SK-N-SH (cell line): Measurements from ENCODE around the gene ATF6B. TPM values are rescaled to one million over a fixed set of nuclear protein-coding genes. Genes with fewer than 3 reads are reported as not detected.

Experiments used
- CTCF ChIA-PET: fragments of 300-600, 350-600 bp; formaldehyde crosslinking; extraction: SDS; loops from one replicate; lab custom pipeline; 2021; lab: Yijun Ruan, JAX
- POLR2A ChIA-PET: fragments of 350-600 bp; sonication (Branson Sonifier 250); formaldehyde crosslinking; extraction: SDS; loops from one replicate; lab custom pipeline; 2020; ENCODE audit warnings: antibody characterized with exemption, inconsistent platforms; lab: Yijun Ruan, JAX
- DNase-seq: peaks from one replicate; pipeline ENCODE4 v3.0.0; 2012
- H2AFZ ChIP-seq: fragments of 200-600 bp; sonication (generic); 2 replicates; pipeline ENCODE4 v1.8.1; 2016; ENCODE audit warnings: antibody characterized with exemption, mild to moderate bottlenecking, low read depth
- H3F3A ChIP-seq: fragments of 200-600 bp; sonication (generic); replicated peaks from 2 replicates; pipeline ENCODE3; 2016; ENCODE audit warnings: antibody characterized with exemption, mild to moderate bottlenecking; ENCODE audit not compliant: insufficient read depth
- H3K27ac ChIP-seq, 2 experiments: fragments of 200-500 bp in 1 of 2; fragments of 200-600 bp in 1 of 2; sonication (Bioruptor generic) in 1 of 2; sonication (generic), shearing (Covaris generic) in 1 of 2; 2 replicates each; pipeline versions ENCODE4 v1.5.1 to v1.6.1; 2014 to 2016; ENCODE audit warnings: low read depth in 2 of 2, inconsistent platforms in 1 of 2, low read length in 1 of 2, mild to moderate bottlenecking in 1 of 2, mixed read lengths in 1 of 2
- H3K27me3 ChIP-seq: fragments of 200-600 bp; sonication (generic), shearing (Covaris generic); 2 replicates; pipeline ENCODE4 v1.6.1; 2016; ENCODE audit warnings: mixed run types; ENCODE audit not compliant: insufficient read depth
- H3K36me3 ChIP-seq, 2 experiments: fragments of 200-500 bp in 1 of 2; fragments of 200-600 bp in 1 of 2; sonication (Bioruptor generic) in 1 of 2; sonication (generic) in 1 of 2; replicated peaks in 1 of 2; 2 replicates each; pipeline versions ENCODE3 to v1.5.1; 2014 to 2016; ENCODE audit warnings: low read length in 1 of 2, mild to moderate bottlenecking in 1 of 2; ENCODE audit not compliant: insufficient read depth in 2 of 2, control insufficient read depth in 1 of 2
- H3K4me1 ChIP-seq, 2 experiments: fragments of 200-500 bp in 1 of 2; fragments of 200-600 bp in 1 of 2; sonication (Bioruptor generic) in 1 of 2; sonication (generic), shearing (Covaris generic) in 1 of 2; 2 replicates each; pipeline versions ENCODE4 v1.5.1 to v1.6.1; 2014 to 2016; ENCODE audit warnings: low read depth in 1 of 2, low read length in 1 of 2, mixed run types in 1 of 2; ENCODE audit not compliant: insufficient read depth in 2 of 2, control insufficient read depth in 1 of 2
- H3K4me2 ChIP-seq: fragments of 200-600 bp; sonication (generic), shearing (Covaris generic); 2 replicates; pipeline ENCODE4 v1.6.1; 2017; ENCODE audit warnings: mixed run types
- H3K4me3 ChIP-seq, 2 experiments: fragments of 200-500 bp in 1 of 2; fragments of 200-600 bp in 1 of 2; sonication (Bioruptor generic) in 1 of 2; sonication (generic), shearing (Covaris generic) in 1 of 2; 2 replicates each; pipeline versions ENCODE4 v1.5.1 to v1.8.1; 2014 to 2016; ENCODE audit warnings: low read depth in 2 of 2, inconsistent platforms in 1 of 2, low read length in 1 of 2, mild to moderate bottlenecking in 1 of 2, mixed read lengths in 1 of 2, moderate library complexity in 1 of 2
- H3K79me2 ChIP-seq: fragments of 200-600 bp; sonication (generic); 2 replicates; pipeline ENCODE4 v1.8.1; 2017; ENCODE audit warnings: mild to moderate bottlenecking; ENCODE audit not compliant: insufficient read depth
- H3K9ac ChIP-seq: fragments of 200-600 bp; sonication (generic); 2 replicates; pipeline ENCODE4 v1.6.1; 2017; ENCODE audit warnings: mixed run types
- H3K9me2 ChIP-seq: fragments of 200-600 bp; sonication (generic); 2 replicates; pipeline ENCODE4 v1.6.1; 2017; ENCODE audit warnings: mixed run types
- H3K9me3 ChIP-seq: fragments of 200-600 bp; sonication (generic); 2 replicates; pipeline ENCODE4 v1.6.1; 2017; ENCODE audit warnings: mixed run types, mild to moderate bottlenecking, moderate library complexity
- H4K20me1 ChIP-seq: fragments of 200-600 bp; sonication (generic); 2 replicates; pipeline ENCODE4 v1.6.1; 2017; ENCODE audit warnings: mild to moderate bottlenecking, mixed run types; ENCODE audit not compliant: insufficient read depth
- CHD2 ChIP-seq: fragments of 150-350 bp; IDR thresholded peaks from 2 replicates; pipeline ENCODE4 v1.6.1; 2018; ENCODE audit warnings: low read length; ENCODE audit not compliant: partially characterized antibody
- ELF1 ChIP-seq: IDR thresholded peaks from 2 replicates; pipeline ENCODE4 v1.4.0; 2012
- EZH2phosphoT487 ChIP-seq: fragments of 200-600 bp; sonication (generic); IDR thresholded peaks from 2 replicates; pipeline ENCODE4 v1.6.1; 2017; ENCODE audit warnings: low read depth, mixed run types, mild to moderate bottlenecking, antibody characterized with exemption, moderate library complexity, borderline replicate concordance
- FOSL2 ChIP-seq: IDR thresholded peaks from 2 replicates; pipeline ENCODE4 v1.4.0; 2012; ENCODE audit warnings: low read depth, mild to moderate bottlenecking, moderate library complexity, borderline replicate concordance
- FOXJ3 ChIP-seq: sonication (generic); formaldehyde crosslinking; IDR thresholded peaks from 2 replicates; pipeline ENCODE4 v1.5.1; 2020; ENCODE audit warnings: mild to moderate bottlenecking, missing genetic modification reagents
- POLR2AphosphoS5 ChIP-seq: IDR thresholded peaks from 2 replicates; pipeline ENCODE4 v1.6.1; 2012; ENCODE audit warnings: low read depth, low read length
- RAD21 ChIP-seq: IDR thresholded peaks from 2 replicates; pipeline ENCODE4 v1.6.1; 2012; ENCODE audit warnings: mild to moderate bottlenecking, low read length
- SIN3A ChIP-seq: IDR thresholded peaks from 2 replicates; pipeline ENCODE4 v1.6.1; 2012; ENCODE audit warnings: low read depth, mild to moderate bottlenecking, low read length, moderate library complexity, borderline replicate concordance
- WGBS: methylation state at CpG from one replicate; pipeline ENCODE4 v1.1.6; 2017; ENCODE audit warnings: low lambda C conversion rate; 5-methylcytosine and 5-hydroxymethylcytosine counted together
- polyA plus RNA-seq, 3 experiments: library from polyadenylated mRNA; depleted of rRNA; stranded (reverse); fragments of >200 nt; gene quantifications; 2 replicates each; pipeline ENCODE4 v1.2.3, GENCODE V29; 2012
- TF ChIP-seq, protein P1 (sequence below): fragments of 150-350 bp; IDR thresholded peaks from 2 replicates; pipeline ENCODE4 v1.6.1; 2017; ENCODE audit warnings: antibody characterized with exemption, low read length, low read depth, borderline replicate concordance
- TF ChIP-seq, protein P2 (sequence below): IDR thresholded peaks from 2 replicates; pipeline ENCODE4 v1.4.0; 2012; ENCODE audit warnings: low read depth

The ATF6B gene
- polyA plus RNA-seq, 1 of the 3 experiments (the other 2 are of a cell fraction), result 61.3 TPM

DNA sequence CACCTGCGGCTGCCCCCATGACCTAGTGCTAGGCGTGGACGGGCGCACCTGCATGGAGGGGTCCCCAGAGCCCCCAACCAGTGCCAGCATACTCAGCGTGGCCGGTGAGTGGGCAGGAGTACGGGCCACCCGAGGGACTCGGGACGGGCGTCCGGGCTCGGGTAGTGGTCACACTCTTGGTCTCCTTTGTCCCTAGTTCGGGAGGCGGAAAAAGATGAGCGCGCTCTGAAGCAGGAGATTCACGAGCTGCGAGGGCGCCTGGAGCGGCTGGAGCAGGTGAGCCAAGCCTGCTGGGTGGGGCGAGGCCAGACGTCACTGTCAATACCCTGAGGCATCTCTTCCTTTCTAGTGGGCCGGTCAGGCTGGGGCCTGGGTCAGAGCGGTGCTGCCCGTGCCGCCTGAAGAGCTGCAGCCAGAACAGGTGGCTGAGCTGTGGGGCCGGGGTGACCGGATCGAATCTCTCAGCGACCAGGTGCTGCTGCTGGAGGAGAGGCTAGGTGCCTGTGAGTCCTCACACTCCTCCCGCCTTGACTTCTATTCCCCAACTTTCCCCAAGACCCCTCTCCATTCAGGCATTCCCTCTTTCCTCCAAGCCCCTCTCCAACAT lies 39.2 kb upstream of the ATF6B start:
- H3K9ac ChIP-seq, result no peak overlapping the region
- no peaks in the 10 kb centered on the region for H3K27me3 ChIP-seq
- no peak overlapping the region for H3K27ac ChIP-seq
- peaks cover 7% of the 10 kb centered on the region for H3K79me2 ChIP-seq
- no peak overlapping the region for H3K4me3 ChIP-seq
- no peaks in the 10 kb centered on the region for H3K4me1 ChIP-seq
- WGBS, result 91% methylated on average over 21 of the region's 32 CpGs
- peaks cover 2% of the 10 kb centered on the region for H3F3A ChIP-seq
- H3K9me3 ChIP-seq, result no peaks in the 10 kb centered on the region
- H3K36me3 ChIP-seq, result peaks cover 10 to 36% of the 10 kb centered on the region in 2 experiments
- POLR2A ChIA-PET, result no interaction called here
- no peaks in the 10 kb centered on the region for H4K20me1 ChIP-seq
- H2AFZ ChIP-seq, result no peak overlapping the region
- TF ChIP-seq SIN3A, result no peak
- TF ChIP-seq EZH2phosphoT487, result no peak
- TF ChIP-seq RAD21, result no peak
- TF ChIP-seq FOSL2, result no peak
- TF ChIP-seq, protein P1, sequence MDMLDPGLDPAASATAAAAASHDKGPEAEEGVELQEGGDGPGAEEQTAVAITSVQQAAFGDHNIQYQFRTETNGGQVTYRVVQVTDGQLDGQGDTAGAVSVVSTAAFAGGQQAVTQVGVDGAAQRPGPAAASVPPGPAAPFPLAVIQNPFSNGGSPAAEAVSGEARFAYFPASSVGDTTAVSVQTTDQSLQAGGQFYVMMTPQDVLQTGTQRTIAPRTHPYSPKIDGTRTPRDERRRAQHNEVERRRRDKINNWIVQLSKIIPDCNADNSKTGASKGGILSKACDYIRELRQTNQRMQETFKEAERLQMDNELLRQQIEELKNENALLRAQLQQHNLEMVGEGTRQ, result no peak
- TF ChIP-seq POLR2AphosphoS5, result no peak
- TF ChIP-seq ELF1, result no peak
- H3K9me2 ChIP-seq, result no peaks in the 10 kb centered on the region
- CTCF ChIA-PET, result interaction anchor here (1.0 to 1.5 kb wide), 3 partner anchors 48 to 120 kb away, joined by 3 to 4 read pairs (median 3); no protein-coding TSS in a partner anchor
- no peak for DNase-seq
- H3K4me2 ChIP-seq, result no peak overlapping the region

DNA sequence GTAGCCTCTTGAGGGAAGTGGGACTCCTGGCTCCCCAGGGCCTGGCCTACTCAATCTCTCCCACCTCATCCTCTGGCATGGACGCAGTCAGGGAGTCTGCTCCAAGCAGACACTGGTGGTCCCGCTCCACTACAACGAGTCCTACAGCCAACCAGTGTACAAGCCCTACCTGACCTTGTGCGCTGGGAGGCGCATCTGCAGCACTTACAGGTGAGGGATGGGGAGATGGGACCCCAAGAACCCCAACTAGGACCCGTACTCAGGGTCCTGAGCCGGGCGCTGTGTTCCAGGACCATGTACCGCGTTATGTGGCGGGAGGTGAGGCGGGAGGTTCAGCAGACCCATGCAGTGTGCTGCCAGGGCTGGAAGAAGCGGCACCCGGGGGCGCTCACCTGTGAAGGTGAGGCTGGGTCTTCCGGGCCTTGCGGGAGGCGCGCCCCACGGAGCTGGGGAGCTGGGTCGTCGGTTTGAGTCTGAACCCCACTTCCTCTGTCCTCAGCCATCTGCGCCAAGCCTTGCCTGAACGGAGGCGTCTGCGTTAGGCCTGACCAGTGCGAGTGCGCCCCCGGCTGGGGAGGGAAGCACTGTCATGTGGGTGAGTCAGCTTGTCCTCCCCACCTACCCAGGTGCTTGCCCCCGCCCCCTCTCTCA lies 38.5 kb upstream of the ATF6B start:
- Histone ChIP-seq H3K9me2 (no peaks in the 10 kb centered on the region), H3F3A (peaks cover 2% of the 10 kb centered on the region), H3K4me2 (no peak overlapping the region), H3K4me1 (no peaks in the 10 kb centered on the region), H3K27ac (no peak overlapping the region), H3K79me2 (peaks cover under 1% of the 10 kb centered on the region; the same call in 1 of the 2 replicates), H3K36me3 (peaks cover 10 to 36% of the 10 kb centered on the region in 2 experiments), H3K9me3 (no peaks in the 10 kb centered on the region), H3K27me3 (no peaks in the 10 kb centered on the region), H3K9ac (no peak overlapping the region), H3K4me3 (no peak overlapping the region), H2AFZ (no peak overlapping the region), H4K20me1 (no peaks in the 10 kb centered on the region)
- ChIA-PET POLR2A (no interaction called here), CTCF (interaction anchor here (0.8 to 1.5 kb wide), 5 partner anchors 10 to 119 kb away, joined by 3 to 5 read pairs (median 3); no protein-coding TSS in a partner anchor)
- TF ChIP-seq, protein P2, sequence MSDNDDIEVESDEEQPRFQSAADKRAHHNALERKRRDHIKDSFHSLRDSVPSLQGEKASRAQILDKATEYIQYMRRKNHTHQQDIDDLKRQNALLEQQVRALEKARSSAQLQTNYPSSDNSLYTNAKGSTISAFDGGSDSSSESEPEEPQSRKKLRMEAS, result no peak
- no peak for TF ChIP-seq FOSL2
- no peak for TF ChIP-seq FOXJ3 (CRISPR knock-in tag)
- TF ChIP-seq CHD2, result no peak
- TF ChIP-seq RAD21, result peak; percentile 12; the same call in 1 of the 2 replicates
- WGBS, result 96% methylated on average over 18 of the region's 30 CpGs
- DNase-seq, result no peak
